Measurements from ENCODE around the gene OSBPL10. TPM values are rescaled to one million over a fixed set of nuclear protein-coding genes. Genes with fewer than 3 reads are reported as not detected.

OSBPL10 gene
- total and polyA plus RNA-seq, 7 donors = 2.3 to 77.7 (median 8.5) TPM

DNA sequence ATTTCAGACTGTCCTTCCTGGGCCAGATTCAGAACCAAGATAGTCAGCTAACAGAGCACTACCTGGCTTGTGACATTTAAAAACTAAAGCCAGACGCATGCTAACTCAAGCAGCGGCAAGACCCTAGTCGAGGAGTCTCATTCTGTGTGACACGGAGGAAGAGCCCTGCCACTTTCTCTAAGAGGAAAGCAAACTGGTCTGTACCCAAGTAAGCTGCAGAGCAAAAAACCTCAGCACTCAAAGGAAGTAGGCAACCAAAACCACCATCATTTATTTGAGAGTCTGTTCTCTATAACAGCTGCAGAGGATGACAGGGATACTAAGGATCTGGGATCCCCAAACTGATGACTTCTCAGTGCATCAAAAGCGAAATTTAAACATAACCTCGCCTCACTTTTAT, 152.1 kb downstream of the OSBPL10 start:
- TF ChIP-seq CTCF (IDR thresholded peaks at IDR 0.05) = no peak
- TF ChIP-seq EP300 (IDR thresholded peaks at IDR 0.05) = no peak
- TF ChIP-seq POLR2A (IDR thresholded peaks at IDR 0.05) = no peak
- TF ChIP-seq POLR2AphosphoS5 (IDR thresholded peaks at IDR 0.05) = no peak
- Histone ChIP-seq H3K4me1 (no peaks in the 10 kb centered on the region), H3K36me3 (no peaks in the 10 kb centered on the region), H3K9me3 (no peaks in the 10 kb centered on the region), H3K4me3 (no peak overlapping the region), H3K27me3 (no peaks in the 10 kb centered on the region), H3K27ac (no peak overlapping the region)
- 83 to 89% methylated on average over 6 of the region's 6 CpGs for WGBS, 2 donors
- intact Hi-C loops (cut with DNase I) = no loop called here
- DNase-seq = no peak

GRCh38 chr3:31828007-31828406, 153.1 kb downstream of the OSBPL10 start:
- Histone ChIP-seq H3K36me3 (no peaks in the 10 kb centered on the region), H3K27me3 (no peaks in the 10 kb centered on the region), H3K4me3 (no peak overlapping the region), H3K27ac (no peak overlapping the region), H3K4me1 (no peaks in the 10 kb centered on the region), H3K9me3 (no peaks in the 10 kb centered on the region)
- intact Hi-C loops (cut with DNase I) = no loop called here
- WGBS, 2 donors = 26 to 71% methylated on average over 1 of the region's 1 CpG
- DNase-seq = no peak
- TF ChIP-seq POLR2A (IDR thresholded peaks at IDR 0.05) = no peak
- TF ChIP-seq EP300 (IDR thresholded peaks at IDR 0.05) = no peak
- no peak for TF ChIP-seq CTCF (IDR thresholded peaks at IDR 0.05)
- TF ChIP-seq POLR2AphosphoS5 (IDR thresholded peaks at IDR 0.05) = no peak

DNA sequence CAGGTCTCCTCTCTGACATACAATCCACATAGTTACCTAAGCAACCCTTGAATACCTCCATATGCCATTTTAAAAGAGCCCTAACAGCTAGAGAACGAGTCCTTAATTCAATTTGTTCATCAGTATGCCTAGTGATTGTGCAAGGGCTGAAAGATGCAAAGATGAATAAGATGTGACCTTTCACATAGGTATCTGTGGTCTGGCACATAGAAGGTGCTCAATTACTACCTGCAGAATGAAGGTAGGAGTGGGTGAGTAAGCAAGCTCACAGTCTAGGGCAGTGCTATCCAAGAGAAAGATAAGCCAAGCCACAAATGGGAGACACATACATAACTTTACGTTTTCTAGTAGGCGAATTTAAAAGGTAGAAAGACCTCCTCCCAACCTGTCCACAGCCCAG, 157.9 kb downstream of the OSBPL10 start:
- Histone ChIP-seq H3K27ac (no peak overlapping the region), H3K4me1 (no peaks in the 10 kb centered on the region), H3K4me3 (no peak overlapping the region), H3K27me3 (no peaks in the 10 kb centered on the region), H3K36me3 (no peaks in the 10 kb centered on the region), H3K9me3 (no peaks in the 10 kb centered on the region)
- no peak for DNase-seq
- no peak for TF ChIP-seq CTCF (IDR thresholded peaks at IDR 0.05)
- no peak for TF ChIP-seq EP300 (IDR thresholded peaks at IDR 0.05)
- TF ChIP-seq POLR2A (IDR thresholded peaks at IDR 0.05) = no peak
- no peak for TF ChIP-seq POLR2AphosphoS5 (IDR thresholded peaks at IDR 0.05)
- 92 to 94% methylated on average over 3 of the region's 3 CpGs for WGBS, 2 donors
- intact Hi-C loops (cut with DNase I) = no loop called here

DNA sequence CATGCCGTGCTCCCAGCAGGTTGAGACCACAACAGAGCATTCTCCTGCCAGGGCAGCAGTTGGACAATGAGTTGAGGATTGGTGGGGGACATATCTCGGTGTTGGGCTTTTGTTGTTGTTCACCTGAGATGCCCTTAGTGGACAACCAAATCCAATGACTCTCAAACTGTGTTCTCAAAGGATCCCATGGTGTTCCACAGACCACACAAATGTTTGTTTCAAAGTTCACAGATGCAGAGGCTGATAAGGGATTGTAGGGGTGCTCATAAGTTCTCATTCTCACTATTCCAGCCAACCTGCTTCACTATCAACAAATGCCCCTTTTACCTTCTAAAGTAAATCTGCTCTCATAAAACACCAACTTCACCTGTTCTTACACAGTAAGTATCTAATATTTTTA, 159.9 kb downstream of the OSBPL10 start:
- no peaks in the 10 kb centered on the region for H3K27me3 ChIP-seq
- no peak for DNase-seq
- no peaks in the 10 kb centered on the region for H3K9me3 ChIP-seq
- TF ChIP-seq CTCF (IDR thresholded peaks at IDR 0.05) = no peak
- no peak for TF ChIP-seq POLR2A (IDR thresholded peaks at IDR 0.05)
- H3K4me3 ChIP-seq = no peak overlapping the region
- no peak overlapping the region for H3K27ac ChIP-seq
- no peaks in the 10 kb centered on the region for H3K4me1 ChIP-seq
- 87 to 90% methylated on average over 2 of the region's 2 CpGs for WGBS, 2 donors
- intact Hi-C loops (cut with DNase I) = no loop called here
- H3K36me3 ChIP-seq = no peaks in the 10 kb centered on the region

DNA sequence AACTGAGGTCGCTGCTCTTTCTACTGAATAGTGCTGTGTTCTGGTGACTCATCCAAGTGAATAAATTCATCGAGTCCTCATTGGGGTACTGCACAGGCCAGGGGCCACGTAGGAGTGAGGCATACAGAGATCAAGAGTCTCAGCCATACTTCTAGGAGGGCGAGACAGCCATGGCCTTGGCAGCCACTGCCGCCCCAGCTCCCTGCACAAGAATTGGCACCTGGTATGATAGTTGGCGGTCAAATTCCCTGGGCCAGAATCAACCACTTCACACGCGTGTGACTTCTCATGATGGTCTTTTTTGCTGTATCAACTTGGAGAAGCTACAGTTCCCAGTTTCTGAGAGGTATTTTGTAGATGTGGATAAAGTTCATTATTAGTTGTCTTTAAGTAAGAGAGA, 161.6 kb downstream of the OSBPL10 start:
- no peaks in the 10 kb centered on the region for H3K9me3 ChIP-seq
- no peak overlapping the region for H3K4me3 ChIP-seq
- intact Hi-C loops (cut with DNase I) = no loop called here
- WGBS, 2 donors = 96% methylated on average over 8 of the region's 8 CpGs
- no peaks in the 10 kb centered on the region for H3K4me1 ChIP-seq
- H3K36me3 ChIP-seq = no peaks in the 10 kb centered on the region
- no peaks in the 10 kb centered on the region for H3K27me3 ChIP-seq
- no peak overlapping the region for H3K27ac ChIP-seq
- DNase-seq = no peak
- TF ChIP-seq CTCF (IDR thresholded peaks at IDR 0.05) (no peak), POLR2AphosphoS5 (IDR thresholded peaks at IDR 0.05) (no peak), EP300 (IDR thresholded peaks at IDR 0.05) (no peak), POLR2A (IDR thresholded peaks at IDR 0.05) (no peak)
